ENCODE data around the gene FZD4.
"Not testable (repeated sequence)": the region's sequence is repeated elsewhere in the genome, so short reads cannot be mapped to it uniquely, and the experiment has no call there.

DNA sequence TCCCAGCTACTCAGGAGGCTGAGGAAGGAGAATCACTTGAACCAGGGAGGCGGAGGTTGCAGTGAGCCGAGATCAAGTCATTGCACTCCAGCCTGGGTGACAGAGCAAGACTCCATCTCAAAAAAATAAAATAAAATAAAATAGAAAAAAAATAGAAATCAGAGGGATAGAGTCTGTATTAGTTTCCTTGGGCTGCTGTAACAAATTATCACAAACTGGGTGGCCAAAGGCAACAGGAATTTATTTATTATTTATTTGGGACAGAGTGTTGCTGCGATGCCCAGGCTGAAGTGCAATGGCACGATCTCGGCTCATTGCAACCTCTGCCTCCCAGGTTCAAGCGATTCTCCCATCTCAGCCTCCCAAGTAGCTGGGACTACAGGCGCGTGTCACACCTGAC lies 11.7 kb downstream of the FZD4 start:
- TF ChIP-seq, protein P1, sequence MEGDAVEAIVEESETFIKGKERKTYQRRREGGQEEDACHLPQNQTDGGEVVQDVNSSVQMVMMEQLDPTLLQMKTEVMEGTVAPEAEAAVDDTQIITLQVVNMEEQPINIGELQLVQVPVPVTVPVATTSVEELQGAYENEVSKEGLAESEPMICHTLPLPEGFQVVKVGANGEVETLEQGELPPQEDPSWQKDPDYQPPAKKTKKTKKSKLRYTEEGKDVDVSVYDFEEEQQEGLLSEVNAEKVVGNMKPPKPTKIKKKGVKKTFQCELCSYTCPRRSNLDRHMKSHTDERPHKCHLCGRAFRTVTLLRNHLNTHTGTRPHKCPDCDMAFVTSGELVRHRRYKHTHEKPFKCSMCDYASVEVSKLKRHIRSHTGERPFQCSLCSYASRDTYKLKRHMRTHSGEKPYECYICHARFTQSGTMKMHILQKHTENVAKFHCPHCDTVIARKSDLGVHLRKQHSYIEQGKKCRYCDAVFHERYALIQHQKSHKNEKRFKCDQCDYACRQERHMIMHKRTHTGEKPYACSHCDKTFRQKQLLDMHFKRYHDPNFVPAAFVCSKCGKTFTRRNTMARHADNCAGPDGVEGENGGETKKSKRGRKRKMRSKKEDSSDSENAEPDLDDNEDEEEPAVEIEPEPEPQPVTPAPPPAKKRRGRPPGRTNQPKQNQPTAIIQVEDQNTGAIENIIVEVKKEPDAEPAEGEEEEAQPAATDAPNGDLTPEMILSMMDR (IDR thresholded peaks at IDR 0.05), result not testable (repeated sequence)
- TF ChIP-seq POLR2A (IDR thresholded peaks at IDR 0.05), result not testable (repeated sequence)
